Measurements from ENCODE around the gene HECTD1.
"Not testable (repeated sequence)": the region's sequence is repeated elsewhere in the genome, so short reads cannot be mapped to it uniquely, and the experiment has no call there.

HECTD1 gene

GRCh38 chr14:31092160-31092708 lies 115.4 kb downstream of the HECTD1 start:
- no peak for DNase-seq (ENCODE audit: low read depth)

GRCh38 chr14:31090883-31091764 lies 116.5 kb downstream of the HECTD1 start:
- DNase-seq (ENCODE audit: low read depth), result peak; percentile 75

- not testable (repeated sequence) for DNase-seq (ENCODE audit: low read depth)
Observed at GRCh38 chr14:31086466-31086865, 121.1 kb downstream of the HECTD1 start.

DNA sequence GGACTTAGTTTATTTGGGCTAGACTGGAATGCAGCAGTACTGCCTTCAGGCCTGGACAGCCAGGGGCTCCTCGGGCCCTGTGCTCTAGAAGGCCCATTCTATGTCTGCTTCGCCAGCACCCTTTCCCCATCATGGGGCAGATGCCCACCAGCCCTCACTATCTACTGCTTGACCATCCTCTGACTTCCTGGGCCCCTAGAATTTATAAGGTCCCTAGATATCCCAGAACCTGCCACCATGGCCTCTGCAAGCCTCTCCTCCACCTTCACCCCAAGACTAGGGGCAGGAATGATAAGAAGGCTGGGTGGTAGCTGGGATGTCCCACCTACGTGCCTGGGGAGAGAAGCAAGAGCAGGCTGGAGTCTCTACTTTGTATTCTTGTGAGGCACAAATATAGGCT lies 122.6 kb downstream of the HECTD1 start:
- no peak for DNase-seq (ENCODE audit: low read depth)

DNA sequence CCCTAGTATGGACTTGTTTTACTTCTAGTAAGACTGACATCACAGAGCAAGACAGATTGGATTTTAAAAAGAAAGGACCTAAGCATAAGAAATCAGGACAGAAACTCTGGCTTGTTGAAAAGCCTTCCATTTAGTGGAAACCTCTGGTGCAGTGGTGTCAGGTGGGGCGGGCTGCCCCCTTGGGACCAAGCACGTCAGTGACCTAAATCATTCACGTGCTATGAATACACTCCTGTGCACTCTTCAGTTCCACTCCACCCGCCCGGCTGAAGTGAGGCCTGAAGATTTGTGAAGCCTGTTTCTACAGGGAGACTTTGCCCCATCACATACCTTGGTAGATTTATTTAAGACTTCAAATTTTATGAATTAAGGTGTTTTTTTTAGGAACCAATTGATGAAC lies 123.2 kb downstream of the HECTD1 start:
- no peak for DNase-seq (ENCODE audit: low read depth)

DNA sequence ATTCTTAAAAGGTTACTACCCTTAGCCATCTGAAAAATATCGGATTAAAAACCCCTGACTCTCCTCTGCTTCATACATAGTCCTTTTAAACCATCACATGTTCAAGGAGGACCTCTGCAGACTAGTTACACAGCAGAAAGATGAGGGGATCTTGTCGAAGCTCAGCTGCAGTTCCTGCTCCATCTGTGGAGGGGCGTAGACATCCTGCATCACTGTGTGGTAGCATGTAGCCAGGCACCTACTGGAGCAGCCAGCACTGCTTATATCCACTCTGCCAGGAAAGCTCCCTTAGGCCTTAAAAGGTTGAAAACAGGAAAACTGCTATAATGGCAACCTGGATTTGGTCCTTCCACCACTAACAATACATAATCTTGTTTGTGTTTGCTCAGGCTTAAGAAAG lies 123.8 kb downstream of the HECTD1 start:
- no peak for DNase-seq (ENCODE audit: low read depth)

GRCh38 chr14:31080484-31080883 lies 127.1 kb downstream of the HECTD1 start:
- DNase-seq (ENCODE audit: low read depth), result no peak

- DNase-seq (ENCODE audit: low read depth), result peak; percentile 42
Observed at GRCh38 chr14:31080056-31080455, 127.5 kb downstream of the HECTD1 start.

DNA sequence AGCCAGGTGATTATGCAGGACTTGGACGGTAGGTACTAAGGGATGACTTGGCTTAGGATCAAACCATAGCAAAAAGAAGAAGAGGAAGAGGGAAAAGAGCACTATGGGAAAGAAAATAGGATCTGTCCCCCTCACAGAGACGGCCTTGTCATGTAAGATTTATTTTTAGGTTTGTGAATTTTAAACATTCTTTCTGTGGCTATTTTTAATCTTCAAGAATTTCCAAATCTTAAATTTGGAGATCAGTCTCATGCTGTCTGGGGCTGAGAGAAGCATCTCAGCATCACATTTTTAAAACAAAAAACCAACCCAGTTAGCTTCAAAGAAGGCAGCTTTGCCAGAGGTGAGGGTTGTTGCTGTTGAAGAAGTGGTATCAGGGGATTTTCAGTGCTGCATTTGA lies 128.8 kb downstream of the HECTD1 start:
- DNase-seq (ENCODE audit: low read depth), result no peak

- no peak for DNase-seq (ENCODE audit: low read depth)
Observed at GRCh38 chr14:31075144-31075543, 132.4 kb downstream of the HECTD1 start.

- no peak for DNase-seq (ENCODE audit: low read depth)
Observed at GRCh38 chr14:31071151-31071550, 136.4 kb downstream of the HECTD1 start.

GRCh38 chr14:31070431-31070830 lies 137.2 kb downstream of the HECTD1 start:
- no peak for DNase-seq (ENCODE audit: low read depth)

DNA sequence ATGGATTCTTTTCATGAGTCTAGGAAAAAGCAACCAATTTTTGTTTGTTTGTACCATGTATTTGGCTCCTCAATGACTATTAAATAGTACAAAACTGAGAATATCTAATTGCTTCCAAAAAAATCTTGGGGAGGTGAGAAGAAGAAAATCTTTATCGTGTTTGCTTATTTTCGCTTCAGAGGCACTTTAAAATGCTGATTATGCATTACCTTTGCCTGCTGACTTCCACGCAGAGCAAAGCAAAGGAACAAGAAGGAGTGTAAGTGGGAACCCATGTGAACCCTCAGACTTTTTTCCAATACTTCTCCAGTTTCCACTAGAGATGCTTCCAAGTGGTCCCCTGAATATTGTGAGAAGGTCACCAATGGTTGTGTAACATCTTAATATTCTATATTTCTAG lies 138.2 kb downstream of the HECTD1 start:
- DNase-seq (ENCODE audit: low read depth), result no peak

- DNase-seq (ENCODE audit: low read depth), result no peak
Observed at GRCh38 chr14:31068235-31068634, 139.4 kb downstream of the HECTD1 start.

DNA sequence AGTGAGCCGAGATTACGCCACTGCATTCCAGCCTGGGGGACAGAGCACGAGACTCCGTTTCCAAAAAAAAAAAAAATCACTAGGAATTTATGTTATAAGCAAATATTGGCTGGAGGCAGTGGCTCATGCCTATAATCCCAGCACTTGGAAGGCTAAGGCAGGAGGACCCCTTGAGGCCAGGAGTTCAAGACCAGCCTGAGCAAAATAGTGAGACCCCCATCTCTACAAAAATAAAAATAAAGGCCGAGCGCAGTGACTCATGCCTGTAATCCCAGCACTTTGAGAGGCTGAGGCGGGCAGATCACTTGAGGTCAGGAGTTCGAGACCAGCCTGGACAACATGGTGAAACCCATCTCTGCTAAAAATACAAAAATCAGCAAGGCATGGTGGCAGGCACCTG lies 144.7 kb downstream of the HECTD1 start:
- not testable (repeated sequence) for DNase-seq (ENCODE audit: low read depth)

DNA sequence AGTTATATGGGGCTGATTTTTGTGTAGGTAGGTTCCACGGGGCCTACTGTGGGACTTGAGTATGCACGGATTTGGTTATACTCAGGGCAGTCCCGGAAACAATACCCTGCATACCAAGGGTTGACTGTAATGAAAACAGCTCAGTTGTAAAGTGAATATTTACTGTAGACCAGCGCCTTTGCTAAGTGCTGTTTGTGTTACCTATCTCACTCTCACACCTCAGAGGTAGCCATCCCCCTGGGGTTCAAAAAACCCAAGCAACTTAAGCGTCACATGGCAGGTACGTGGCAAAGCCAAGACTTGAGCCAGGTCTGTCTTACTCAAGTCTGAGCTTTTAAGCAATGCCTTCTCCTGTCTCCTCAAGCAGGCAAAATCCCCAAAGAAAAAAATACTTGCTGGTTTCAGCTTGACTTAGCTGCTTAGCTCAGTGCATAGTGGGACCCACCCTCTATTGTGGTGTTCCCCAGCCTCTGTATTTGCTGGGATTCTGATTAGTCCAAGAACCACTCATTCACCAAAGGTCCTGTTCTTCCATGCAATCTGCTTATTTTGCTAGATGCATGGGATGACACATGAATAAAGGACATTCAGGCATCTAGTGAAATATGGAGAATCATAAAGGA lies 147.2 kb downstream of the HECTD1 start:
- no peak for DNase-seq (ENCODE audit: low read depth)

DNA sequence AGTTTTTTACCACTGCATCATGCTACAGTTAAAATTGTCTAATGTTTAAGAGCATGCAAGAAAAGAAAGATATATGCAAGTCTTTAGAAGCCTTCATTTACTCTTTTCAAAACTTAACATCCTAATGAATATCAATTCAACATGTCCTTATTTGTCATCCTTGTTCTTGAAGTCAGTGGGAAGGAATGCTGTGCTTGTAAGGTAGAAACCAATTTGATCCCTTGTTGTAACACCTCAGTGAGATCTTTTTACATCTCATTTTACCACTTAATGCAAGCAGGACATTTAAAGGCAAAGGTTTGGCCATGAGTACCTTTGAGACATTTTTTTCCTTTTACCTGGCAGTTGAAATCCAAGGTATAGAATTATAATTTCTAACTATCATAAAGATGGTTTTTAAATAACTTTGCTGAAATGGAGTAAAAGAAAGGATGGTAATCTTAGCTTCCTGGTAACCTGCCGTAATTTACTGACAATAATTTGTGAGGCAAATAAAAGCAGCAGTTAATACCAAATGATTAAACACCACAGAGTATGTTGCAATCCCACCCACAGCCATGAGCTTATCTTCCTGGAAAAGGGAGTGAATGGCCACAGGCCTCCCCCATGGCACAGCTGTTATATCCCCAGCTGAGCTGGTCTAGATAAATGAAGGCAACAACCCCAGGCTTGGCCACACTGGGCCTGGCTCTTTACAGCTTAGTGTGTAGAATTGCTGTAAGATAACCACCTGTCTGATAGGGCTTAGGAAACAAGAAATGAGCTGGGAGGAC lies 148.3 kb downstream of the HECTD1 start:
- peak; percentile 32 for DNase-seq (ENCODE audit: low read depth)

GRCh38 chr14:31057701-31058364 lies 149.8 kb downstream of the HECTD1 start:
- no peak for DNase-seq (ENCODE audit: low read depth)

DNA sequence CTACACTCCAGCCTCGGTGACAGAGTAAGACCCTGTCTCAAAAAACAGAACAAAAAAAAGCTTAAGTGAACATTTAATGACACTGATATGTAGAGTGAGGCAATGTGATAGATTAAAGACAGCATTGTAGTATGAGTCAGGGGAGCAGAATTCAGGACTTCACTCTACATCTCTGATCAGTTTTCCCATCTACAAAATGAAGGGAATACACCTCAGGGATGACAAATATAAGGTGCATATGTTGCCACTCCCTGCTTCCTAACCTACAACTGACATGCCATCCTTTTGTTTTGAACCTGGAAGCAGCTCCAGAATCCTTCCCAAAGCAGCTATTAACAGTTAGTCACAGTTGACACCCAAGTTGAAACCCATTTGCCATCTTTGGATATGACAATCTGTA lies 150.6 kb downstream of the HECTD1 start:
- DNase-seq (ENCODE audit: low read depth), result no peak

- DNase-seq (ENCODE audit: low read depth), result peak; percentile 16
Observed at GRCh38 chr14:31052905-31053586, 154.5 kb downstream of the HECTD1 start.

GRCh38 chr14:31051511-31051910 lies 156.1 kb downstream of the HECTD1 start:
- no peak for DNase-seq (ENCODE audit: low read depth)
